ENCODE measurements around the gene RELA.
"Not testable (repeated sequence)": the region's sequence is repeated elsewhere in the genome, so short reads cannot be mapped to it uniquely, and the experiment has no call there.

GRCh38 chr11:65706303-65706763 is 43.6 kb upstream of the RELA start:
- TF ChIP-seq SUZ12 (IDR thresholded peaks at IDR 0.05; ENCODE audit: extremely low read depth, insufficient read depth, insufficient read length); YY1 (IDR thresholded peaks at IDR 0.05; ENCODE audit: insufficient read depth, insufficient read length): not testable (repeated sequence)
